Right lobe of liver (tissue), 6 donors: ENCODE results near the gene SH3RF2. TPM values are rescaled to one million over a fixed set of nuclear protein-coding genes. Genes with fewer than 3 reads are reported as not detected.

ENCODE experiments used
- ATAC-seq, 4 donors: fragments of 200-7000 bp; cut with Tn5 transposase; one replicate each; pipeline ENCODE4 v1.9.1; 2020; ENCODE audit warnings: mild to moderate bottlenecking in 4 of 4, moderate library complexity in 4 of 4
- DNase-seq, 3 donors: peaks; one replicate each; pipeline ENCODE4 v3.0.0-alpha.2; 2020
- H3K27ac ChIP-seq, 3 donors: fragments of 200-600 bp; one replicate each; pipeline ENCODE4 v1.8.0; 2022
- H3K27me3 ChIP-seq, 2 donors: fragments of 200-600 bp; one replicate each; pipeline ENCODE4 v1.8.0; 2022
- H3K36me3 ChIP-seq, 4 donors: fragments of 200-600 bp; sonication (generic) in 1 of 4; one replicate each; pipeline versions ENCODE4 v1.5.1 to v1.8.0; 2017 to 2022; ENCODE audit warnings: control low read depth in 1 of 4
- H3K4me1 ChIP-seq, 4 donors: fragments of 200-600 bp; sonication (generic) in 1 of 4; one replicate each; pipeline versions ENCODE4 v1.5.1 to v1.8.0; 2017 to 2022; ENCODE audit warnings: control low read depth in 1 of 4
- H3K4me3 ChIP-seq, 3 donors: fragments of 200-600 bp; one replicate each; pipeline ENCODE4 v1.8.0; 2022
- H3K9me3 ChIP-seq, 4 donors: fragments of 200-600 bp; sonication (generic) in 1 of 4; one replicate each; pipeline versions ENCODE4 v1.5.1 to v1.8.0; 2017 to 2022; ENCODE audit warnings: control low read depth in 1 of 4
- POLR2A ChIP-seq: fragments of 450-650 bp; IDR thresholded peaks from one replicate; pipeline ENCODE4 v1.6.1; 2017; ENCODE audit warnings: antibody characterized with exemption, mild to moderate bottlenecking
- WGBS: methylation state at CpG from one replicate; pipeline ENCODE4 v1.1.6; 2018; ENCODE audit warnings: low coverage, low lambda C conversion rate; ENCODE audit not compliant: insufficient coverage; ENCODE audit errors: missing lambda C conversion rate; 5-methylcytosine and 5-hydroxymethylcytosine counted together
- intact Hi-C, 2 donors: fragments of 100-400 bp; cut with DNase I; formaldehyde crosslinking; loops; one replicate each; pipeline versions ENCODE4 v1.11.2 to v1.14.1; 2022
- total RNA-seq, 6 experiments: library from RNA; depleted of rRNA in 2 of 6; stranded (reverse); fragments of >200 nt in 2 of 6; fragmentation: NEBNext Ultra II Directional in 3 of 6; extraction: Animal tissue kit (Norgen Biotek cat#: 25700) in 3 of 6; gene quantifications; one replicate each; pipeline versions ENCODE4 v1.1.0 to v1.2.4, GENCODE V29; 2016 to 2023
- TF ChIP-seq, protein P1 (sequence below), 4 donors: fragments of 200-600 bp in 3 of 4; fragments of 450-650 bp in 1 of 4; IDR thresholded peaks; one replicate each; pipeline versions ENCODE4 v1.5.1 to v1.8.0; 2016 to 2022; ENCODE audit warnings: antibody characterized with exemption in 4 of 4, mild to moderate bottlenecking in 2 of 4
- donor health status: DM: no; HTN: yes; CAD: no.
- donor health status: DM: no; HTN: no; CAD: no.
- donor health status: DM: no; HTN: no; CAD: no.
- donor health status: DM: no; HTN: yes; CAD: no.
- donor health status: DM: no; HTN: yes; CAD: no.

Gene SH3RF2
- total RNA-seq, 6 experiments from 2014 or later: 2.7 to 20.6 (median 5.8) TPM

DNA sequence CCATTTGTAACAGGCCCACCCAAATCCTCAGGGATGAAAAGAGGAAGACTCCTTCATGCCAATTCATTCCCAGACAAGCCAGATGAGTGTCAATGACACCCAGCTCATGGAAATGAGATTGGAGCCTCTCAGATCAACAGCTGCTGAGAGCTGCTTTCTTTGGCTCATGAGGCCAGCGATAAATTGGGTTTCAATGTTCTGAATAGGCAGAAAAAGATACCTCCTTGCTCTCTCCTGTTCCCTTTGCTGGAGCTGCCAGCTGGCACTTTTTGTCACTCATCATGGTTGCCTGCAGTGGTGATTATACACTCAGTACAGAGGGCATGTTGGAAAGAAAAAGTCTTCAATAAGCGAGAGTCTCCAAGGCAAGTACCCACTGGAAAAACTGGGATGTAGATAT is 47.1 kb downstream of the SH3RF2 start:
- Histone ChIP-seq H3K4me3 (no peak overlapping the region), H3K27me3 (no peaks in the 10 kb centered on the region), H3K4me1 (peaks cover 0 to 32% (median 15%) of the 10 kb centered on the region in 4 donors), H3K36me3 (no peaks in the 10 kb centered on the region), H3K27ac (no peak overlapping the region), H3K9me3 (no peaks in the 10 kb centered on the region)
- DNase-seq (no peak), ATAC-seq (no peak)
- no peak for TF ChIP-seq POLR2A
- TF ChIP-seq, protein P1, sequence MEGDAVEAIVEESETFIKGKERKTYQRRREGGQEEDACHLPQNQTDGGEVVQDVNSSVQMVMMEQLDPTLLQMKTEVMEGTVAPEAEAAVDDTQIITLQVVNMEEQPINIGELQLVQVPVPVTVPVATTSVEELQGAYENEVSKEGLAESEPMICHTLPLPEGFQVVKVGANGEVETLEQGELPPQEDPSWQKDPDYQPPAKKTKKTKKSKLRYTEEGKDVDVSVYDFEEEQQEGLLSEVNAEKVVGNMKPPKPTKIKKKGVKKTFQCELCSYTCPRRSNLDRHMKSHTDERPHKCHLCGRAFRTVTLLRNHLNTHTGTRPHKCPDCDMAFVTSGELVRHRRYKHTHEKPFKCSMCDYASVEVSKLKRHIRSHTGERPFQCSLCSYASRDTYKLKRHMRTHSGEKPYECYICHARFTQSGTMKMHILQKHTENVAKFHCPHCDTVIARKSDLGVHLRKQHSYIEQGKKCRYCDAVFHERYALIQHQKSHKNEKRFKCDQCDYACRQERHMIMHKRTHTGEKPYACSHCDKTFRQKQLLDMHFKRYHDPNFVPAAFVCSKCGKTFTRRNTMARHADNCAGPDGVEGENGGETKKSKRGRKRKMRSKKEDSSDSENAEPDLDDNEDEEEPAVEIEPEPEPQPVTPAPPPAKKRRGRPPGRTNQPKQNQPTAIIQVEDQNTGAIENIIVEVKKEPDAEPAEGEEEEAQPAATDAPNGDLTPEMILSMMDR (IDR thresholded peaks at IDR 0.05): no peak
- 76% methylated on average over 2 of the region's 2 CpGs for WGBS
- intact Hi-C loops: no loop called here

DNA sequence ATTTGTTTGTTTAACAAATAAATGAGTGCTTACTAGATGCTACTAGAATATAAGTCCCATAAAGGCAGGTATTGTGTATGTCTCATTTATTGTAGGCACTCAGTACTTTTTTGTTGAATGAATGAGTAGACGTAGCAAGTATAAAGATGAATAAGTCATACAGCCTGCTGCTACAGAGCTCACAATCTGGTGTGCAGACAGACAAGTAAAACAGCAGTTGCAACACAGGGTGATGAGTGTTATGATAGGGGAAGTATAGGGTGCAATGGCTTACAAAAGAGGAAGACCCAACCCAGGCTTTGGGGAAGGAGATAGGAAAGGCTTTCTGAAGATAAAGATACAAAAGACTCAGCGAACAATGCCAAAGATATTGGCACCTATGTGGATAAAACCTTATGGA is 47.7 kb downstream of the SH3RF2 start:
- intact Hi-C loops: no loop called here
- Histone ChIP-seq H3K27ac (no peak overlapping the region), H3K27me3 (no peaks in the 10 kb centered on the region), H3K36me3 (no peaks in the 10 kb centered on the region), H3K4me3 (no peak overlapping the region), H3K4me1 (peaks cover 0 to 27% (median 15%) of the 10 kb centered on the region in 4 donors), H3K9me3 (no peaks in the 10 kb centered on the region)
- WGBS: 73% methylated on average over 1 of the region's 2 CpGs
- no peak for DNase-seq
- TF ChIP-seq, protein P1 (IDR thresholded peaks at IDR 0.05): no peak
- TF ChIP-seq POLR2A: no peak
- ATAC-seq: peak in 2 of 4 donors; percentile 38 to 39

DNA sequence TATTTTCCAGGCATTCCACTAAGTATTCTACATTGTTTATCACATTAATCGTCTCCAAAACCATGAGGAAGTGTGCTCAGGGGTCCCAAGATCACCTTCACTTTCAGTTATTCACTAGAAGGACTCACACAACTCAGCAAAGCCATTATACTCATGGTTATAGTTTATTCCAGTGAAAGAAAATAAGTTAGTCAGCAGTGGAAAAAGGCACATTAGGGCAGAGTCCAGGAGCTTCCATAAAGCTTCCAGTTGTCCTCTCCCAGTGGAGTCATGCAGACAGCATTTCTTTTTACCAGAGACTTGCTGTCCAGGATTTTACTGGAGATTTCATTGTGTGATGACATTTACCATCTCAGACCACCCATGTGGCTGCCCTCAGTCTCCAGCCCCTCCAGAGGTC is 51.5 kb downstream of the SH3RF2 start:
- intact Hi-C loops: no loop called here
- TF ChIP-seq, protein P1 (IDR thresholded peaks at IDR 0.05): no peak
- no peak for TF ChIP-seq POLR2A
- ATAC-seq: peak in 1 of 4 donors; percentile 28

GRCh38 chr5:145988993-145989392 is 52.6 kb downstream of the SH3RF2 start:
- Histone ChIP-seq H3K9me3 (no peaks in the 10 kb centered on the region), H3K27me3 (no peaks in the 10 kb centered on the region), H3K36me3 (no peaks in the 10 kb centered on the region), H3K4me1 (no peaks in the 10 kb centered on the region), H3K27ac (no peak overlapping the region), H3K4me3 (no peak overlapping the region)
- no peak for DNase-seq
- intact Hi-C loops: no loop called here
- 83% methylated on average over 2 of the region's 2 CpGs for WGBS
- no peak for ATAC-seq
- TF ChIP-seq POLR2A: no peak
- TF ChIP-seq, protein P1 (IDR thresholded peaks at IDR 0.05): no peak

More for the DNA sequence above, 51.5 kb downstream of the SH3RF2 start:
- no peak overlapping the region for H3K27ac ChIP-seq
- H3K36me3 ChIP-seq: no peaks in the 10 kb centered on the region
- WGBS: 67% methylated on average over 1 of the region's 1 CpG
- H3K9me3 ChIP-seq: no peaks in the 10 kb centered on the region
- H3K27me3 ChIP-seq: no peaks in the 10 kb centered on the region
- no peak overlapping the region for H3K4me3 ChIP-seq
- H3K4me1 ChIP-seq: peaks cover 0 to 3% (median 0%) of the 10 kb centered on the region in 4 donors
- DNase-seq: no peak

- no peak overlapping the region for H3K27ac ChIP-seq
Observed at GRCh38 chr5:145989428-145989827, 53.0 kb downstream of the SH3RF2 start.

More at GRCh38 chr5:145989428-145989827, 53.0 kb downstream of the SH3RF2 start:
- 90% methylated on average over 1 of the region's 2 CpGs for WGBS
- Histone ChIP-seq H3K4me3 (no peak overlapping the region), H3K9me3 (no peaks in the 10 kb centered on the region), H3K4me1 (no peaks in the 10 kb centered on the region), H3K36me3 (no peaks in the 10 kb centered on the region), H3K27me3 (no peaks in the 10 kb centered on the region)
- DNase-seq (no peak), ATAC-seq (no peak)
- intact Hi-C loops: no loop called here
- TF ChIP-seq, protein P1 (IDR thresholded peaks at IDR 0.05): no peak
- TF ChIP-seq POLR2A: no peak
